Loucy (cell line): ENCODE results near the gene SRCIN1.

ENCODE experiments used
- H2AFZ ChIP-seq: fragments of 200-600 bp; sonication (generic); 2 replicates; pipeline ENCODE4 v1.6.0; 2016; ENCODE audit warnings: antibody characterized with exemption, mild to moderate bottlenecking, low read length, moderate library complexity
- H3F3A ChIP-seq: fragments of 200-600 bp; 2 replicates; pipeline ENCODE4 v1.6.0; 2016; ENCODE audit warnings: antibody characterized with exemption, low read depth, mild to moderate bottlenecking
- H3K27me3 ChIP-seq: fragments of 200-600 bp; sonication (generic); 2 replicates; pipeline ENCODE4 v1.6.1; 2014; ENCODE audit warnings: low read length, mild to moderate bottlenecking; ENCODE audit not compliant: insufficient read depth, poor library complexity, severe bottlenecking
- H3K36me3 ChIP-seq: fragments of 200-600 bp; sonication (generic); 2 replicates; pipeline ENCODE4 v1.6.1; 2016; ENCODE audit warnings: low read length; ENCODE audit not compliant: insufficient read depth
- H3K4me1 ChIP-seq: fragments of 200-600 bp; sonication (generic); 2 replicates; pipeline ENCODE4 v1.5.1; 2014; ENCODE audit warnings: low read length, mild to moderate bottlenecking; ENCODE audit not compliant: insufficient read depth, poor library complexity, severe bottlenecking
- H3K4me2 ChIP-seq: fragments of 200-600 bp; sonication (generic); 2 replicates; pipeline ENCODE4 v1.6.0; 2014; ENCODE audit warnings: antibody characterized with exemption, low read length, low read depth, mild to moderate bottlenecking; ENCODE audit not compliant: poor library complexity, severe bottlenecking
- H3K4me3 ChIP-seq: fragments of 200-600 bp; sonication (generic); 2 replicates; pipeline ENCODE4 v1.5.1; 2014; ENCODE audit warnings: low read length, mild to moderate bottlenecking, mixed read lengths; ENCODE audit not compliant: poor library complexity, severe bottlenecking
- H3K79me2 ChIP-seq: fragments of 200-600 bp; sonication (generic); 2 replicates; pipeline ENCODE4 v1.6.1; 2014; ENCODE audit warnings: low read length; ENCODE audit not compliant: insufficient read depth
- H3K9ac ChIP-seq: fragments of 200-600 bp; sonication (generic); 2 replicates; pipeline ENCODE4 v1.6.0; 2014; ENCODE audit warnings: mild to moderate bottlenecking, low read depth, low read length, moderate library complexity; ENCODE audit not compliant: poor library complexity, severe bottlenecking
- H3K9me2 ChIP-seq: fragments of 200-600 bp; sonication (generic); replicated peaks from 2 replicates; pipeline ENCODE4 v1.6.1; 2016; ENCODE audit warnings: low read depth, low read length, mixed read lengths
- H3K9me3 ChIP-seq: fragments of 200-600 bp; sonication (generic); 2 replicates; pipeline ENCODE4 v1.6.1; 2014; ENCODE audit warnings: mild to moderate bottlenecking, antibody characterized with exemption, low read length, low read depth; ENCODE audit not compliant: insufficient read depth
- H4K20me1 ChIP-seq: fragments of 200-600 bp; sonication (generic); 2 replicates; pipeline ENCODE4 v1.6.0; 2014; ENCODE audit warnings: antibody characterized with exemption, low read length, mild to moderate bottlenecking; ENCODE audit not compliant: insufficient read depth, poor library complexity, severe bottlenecking
- CTCF ChIP-seq: fragments of 200-600 bp; sonication (generic); conservative IDR thresholded peaks from 2 replicates; pipeline ENCODE4 v1.5.1; 2014; ENCODE audit warnings: mild to moderate bottlenecking, antibody characterized with exemption, low read length
- EZH2phosphoT487 ChIP-seq: fragments of 200-600 bp; IDR thresholded peaks from 2 replicates; pipeline ENCODE4 v1.6.1; 2018; ENCODE audit warnings: antibody characterized with exemption, mild to moderate bottlenecking, moderate library complexity, borderline replicate concordance

Gene SRCIN1

DNA sequence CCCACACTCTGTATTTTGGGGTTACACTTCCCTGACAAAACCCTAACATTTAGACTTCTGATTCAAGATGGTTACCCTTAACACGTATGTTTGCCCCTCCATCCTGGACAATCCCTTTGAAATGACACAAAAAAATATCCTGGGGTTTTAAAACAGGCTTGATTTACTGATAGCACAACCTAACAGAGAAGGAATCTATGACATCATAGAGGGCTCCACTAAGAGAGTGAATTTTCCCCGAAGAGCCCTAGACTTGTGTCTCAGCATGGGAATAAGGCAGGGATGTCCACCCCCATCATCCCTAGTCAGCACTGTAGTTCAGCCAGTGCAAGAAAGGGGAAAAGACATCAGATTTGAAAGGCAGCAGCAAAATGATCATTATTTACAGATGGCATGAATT lies 15.8 kb upstream of the SRCIN1 start:
- Histone ChIP-seq H3K4me3 (no peak overlapping the region), H3K9ac (no peak overlapping the region), H3K4me2 (no peak overlapping the region), H3K9me3 (no peaks in the 10 kb centered on the region), H3K79me2 (no peaks in the 10 kb centered on the region), H4K20me1 (no peaks in the 10 kb centered on the region), H3F3A (no peaks in the 10 kb centered on the region), H3K27me3 (no peaks in the 10 kb centered on the region), H3K4me1 (no peaks in the 10 kb centered on the region), H2AFZ (no peak overlapping the region), H3K36me3 (no peaks in the 10 kb centered on the region), H3K9me2 (no peaks in the 10 kb centered on the region)
- TF ChIP-seq EZH2phosphoT487 (no peak), CTCF (no peak)

GRCh38 chr17:38620551-38621277 lies 15.0 kb upstream of the SRCIN1 start:
- Histone ChIP-seq H3K36me3 (no peaks in the 10 kb centered on the region), H4K20me1 (no peaks in the 10 kb centered on the region), H3K4me1 (no peaks in the 10 kb centered on the region), H3K4me2 (no peak overlapping the region), H3K9me2 (no peaks in the 10 kb centered on the region), H3K4me3 (no peak overlapping the region), H3K9me3 (no peaks in the 10 kb centered on the region), H3K27me3 (no peaks in the 10 kb centered on the region), H2AFZ (no peak overlapping the region), H3K9ac (no peak overlapping the region), H3F3A (no peaks in the 10 kb centered on the region), H3K79me2 (no peaks in the 10 kb centered on the region)
- TF ChIP-seq CTCF: no peak

DNA sequence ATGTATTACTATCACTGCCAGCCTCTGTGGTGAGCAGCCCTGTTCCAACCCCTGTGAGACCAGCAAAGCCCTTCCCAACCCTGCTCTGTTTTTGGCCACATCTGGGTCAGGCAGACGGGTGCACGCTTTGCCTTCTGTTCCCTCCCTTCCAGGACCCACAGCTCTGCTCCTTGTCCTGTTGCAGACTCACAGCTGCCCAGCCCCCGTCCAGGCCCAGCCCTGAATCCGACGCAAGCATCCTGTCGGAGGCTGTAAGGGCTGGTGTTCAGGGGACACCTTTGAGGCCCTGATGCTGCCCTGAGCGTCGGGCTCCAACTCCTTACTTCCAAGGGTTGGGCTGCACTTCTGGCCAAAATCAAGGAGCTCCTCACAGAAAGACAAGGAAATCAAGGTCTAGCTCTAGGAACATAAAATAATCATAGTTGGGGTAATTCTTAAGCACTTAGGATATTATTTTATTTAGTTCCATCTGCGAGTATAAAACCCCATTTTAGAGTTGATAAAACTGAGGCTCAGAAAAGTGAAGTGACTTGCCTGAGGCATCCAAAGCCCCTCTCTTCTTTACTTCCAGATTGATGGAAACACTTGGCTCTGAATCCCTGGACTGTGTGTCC lies 14.3 kb upstream of the SRCIN1 start:
- Histone ChIP-seq H3K4me2 (no peak overlapping the region), H2AFZ (no peak overlapping the region), H3K4me3 (no peak overlapping the region), H3K9ac (no peak overlapping the region), H3F3A (no peaks in the 10 kb centered on the region), H4K20me1 (no peaks in the 10 kb centered on the region), H3K9me3 (no peaks in the 10 kb centered on the region), H3K27me3 (no peaks in the 10 kb centered on the region), H3K36me3 (no peaks in the 10 kb centered on the region), H3K79me2 (no peaks in the 10 kb centered on the region), H3K4me1 (no peaks in the 10 kb centered on the region), H3K9me2 (no peaks in the 10 kb centered on the region)
- TF ChIP-seq CTCF: no peak
- TF ChIP-seq EZH2phosphoT487: no peak
